ENCODE results near the gene SLC19A1. TPM values are rescaled to one million over a fixed set of nuclear protein-coding genes. Genes with fewer than 3 reads are reported as not detected.

SLC19A1 gene
- polyA plus RNA-seq, 1 experiment: 8.1 TPM

GRCh38 chr21:45506836-45507522, 35.3 kb downstream of the SLC19A1 start:
- Histone ChIP-seq H3K36me3 (ENCODE audit: control insufficient read depth, insufficient read depth, low read length) (peaks cover 2% of the 10 kb centered on the region; the same call in 1 of the 2 replicates), H3K4me3 (ENCODE audit: low read depth, low read length) (no peak overlapping the region), H3K27me3 (ENCODE audit: control insufficient read depth, insufficient read depth, low read length) (no peaks in the 10 kb centered on the region)
- no peak for DNase-seq (ENCODE audit: low read depth)
- POLR2A ChIA-PET: no interaction called here
- TF ChIP-seq CTCF (IDR thresholded peaks at IDR 0.05; ENCODE audit: insufficient read depth, low read depth, low read length): no peak
- CTCF ChIA-PET: no interaction called here

- no peak for TF ChIP-seq CTCF (IDR thresholded peaks at IDR 0.05; ENCODE audit: insufficient read depth, low read depth, low read length)
- DNase-seq (ENCODE audit: low read depth): no peak
- no peaks in the 10 kb centered on the region for H3K27me3 ChIP-seq (ENCODE audit: control insufficient read depth, insufficient read depth, low read length)
- POLR2A ChIA-PET: no interaction called here
- no peak overlapping the region for H3K4me3 ChIP-seq (ENCODE audit: low read depth, low read length)
- H3K36me3 ChIP-seq (ENCODE audit: control insufficient read depth, insufficient read depth, low read length): peaks cover 2% of the 10 kb centered on the region; the same call in 1 of the 2 replicates
- CTCF ChIA-PET: interaction anchor here (1.2 kb wide), 1 partner anchor 10 kb away, joined by 3 read pairs; no protein-coding TSS in a partner anchor
These were observed 35.9 kb downstream of the SLC19A1 start for GRCh38 chr21:45506241-45506817.

- POLR2A ChIA-PET: no interaction called here
- peaks cover 2% of the 10 kb centered on the region; the same call in 1 of the 2 replicates for H3K36me3 ChIP-seq (ENCODE audit: control insufficient read depth, insufficient read depth, low read length)
- no peak overlapping the region for H3K4me3 ChIP-seq (ENCODE audit: low read depth, low read length)
- no peak for TF ChIP-seq CTCF (IDR thresholded peaks at IDR 0.05; ENCODE audit: insufficient read depth, low read depth, low read length)
- CTCF ChIA-PET: interaction anchor here (1.2 kb wide), 1 partner anchor 11 kb away, joined by 3 read pairs; no protein-coding TSS in a partner anchor
- no peak for DNase-seq (ENCODE audit: low read depth)
- H3K27me3 ChIP-seq (ENCODE audit: control insufficient read depth, insufficient read depth, low read length): no peaks in the 10 kb centered on the region
These were observed 36.7 kb downstream of the SLC19A1 start for GRCh38 chr21:45505416-45506021.

GRCh38 chr21:45504516-45505415, 37.5 kb downstream of the SLC19A1 start:
- H3K27me3 ChIP-seq (ENCODE audit: control insufficient read depth, insufficient read depth, low read length): no peaks in the 10 kb centered on the region
- TF ChIP-seq CTCF (IDR thresholded peaks at IDR 0.05; ENCODE audit: insufficient read depth, low read depth, low read length): no peak
- POLR2A ChIA-PET: no interaction called here
- no peak overlapping the region for H3K4me3 ChIP-seq (ENCODE audit: low read depth, low read length)
- peaks cover 2% of the 10 kb centered on the region; the same call in 1 of the 2 replicates for H3K36me3 ChIP-seq (ENCODE audit: control insufficient read depth, insufficient read depth, low read length)
- CTCF ChIA-PET: no interaction called here
- no peak for DNase-seq (ENCODE audit: low read depth)

All from BJ (cell line).